Stimulated activated memory B cell treated with anti-CD40 and anti-IgM and Interleukin-4, amounts not matched to agents 10 μg/mL and 1 μg/mL and 100 μg/mL, for 72 hours (primary cell): ENCODE data around the gene TTC27.
"Not testable (repeated sequence)": the region's sequence is repeated elsewhere in the genome, so short reads cannot be mapped to it uniquely, and the experiment has no call there.

Experiments used
- ATAC-seq: fragments of 150-1000 bp; cut with Tn5 transposase; 2 replicates; pipeline ENCODE4 v1.10.0; 2021
- H3K27ac Mint-ChIP-seq: one replicate; pipeline ENCODE4 v1.8.0; 2022; ENCODE audit warnings: mild to moderate bottlenecking, mixed read lengths
- H3K27me3 Mint-ChIP-seq: one replicate; pipeline ENCODE4 v1.8.0; 2022; ENCODE audit warnings: mixed read lengths
- H3K36me3 Mint-ChIP-seq: one replicate; pipeline ENCODE4 v1.8.0; 2022; ENCODE audit warnings: mixed read lengths
- H3K4me1 Mint-ChIP-seq: one replicate; pipeline ENCODE4 v1.8.0; 2022; ENCODE audit warnings: mixed read lengths
- H3K4me3 Mint-ChIP-seq: one replicate; pipeline ENCODE4 v1.8.0; 2022; ENCODE audit warnings: mild to moderate bottlenecking, moderate library complexity, mixed read lengths
- H3K9me3 Mint-ChIP-seq: one replicate; pipeline ENCODE4 v1.8.0; 2022; ENCODE audit warnings: mixed read lengths

Gene TTC27

GRCh38 chr2:32820701-32821100 lies 192.9 kb downstream of the TTC27 start:
- no peak overlapping the region for H3K4me3 Mint-ChIP-seq
- H3K27me3 Mint-ChIP-seq, result no peaks in the 10 kb centered on the region
- H3K4me1 Mint-ChIP-seq, result peaks cover 7% of the 10 kb centered on the region
- H3K36me3 Mint-ChIP-seq, result peaks cover 40% of the 10 kb centered on the region
- H3K27ac Mint-ChIP-seq, result no peak overlapping the region
- H3K9me3 Mint-ChIP-seq, result no peaks in the 10 kb centered on the region
- no peak for ATAC-seq

- Mint-ChIP-seq H3K4me1 (peaks cover 10% of the 10 kb centered on the region), H3K4me3 (no peak overlapping the region), H3K9me3 (peaks cover 6% of the 10 kb centered on the region), H3K36me3 (peaks cover 25% of the 10 kb centered on the region), H3K27me3 (no peaks in the 10 kb centered on the region), H3K27ac (no peak overlapping the region)
- ATAC-seq, result no peak
Observed at GRCh38 chr2:32824070-32824809, 196.4 kb downstream of the TTC27 start.

GRCh38 chr2:32825291-32825712 lies 197.5 kb downstream of the TTC27 start:
- Mint-ChIP-seq H3K36me3 (peaks cover 16% of the 10 kb centered on the region), H3K4me1 (peaks cover 10% of the 10 kb centered on the region), H3K9me3 (peaks cover 6% of the 10 kb centered on the region), H3K4me3 (no peak overlapping the region), H3K27me3 (no peaks in the 10 kb centered on the region), H3K27ac (no peak overlapping the region)
- ATAC-seq, result no peak

GRCh38 chr2:32830196-32830595 lies 202.3 kb downstream of the TTC27 start:
- peaks cover 7% of the 10 kb centered on the region for H3K36me3 Mint-ChIP-seq
- no peak overlapping the region for H3K27ac Mint-ChIP-seq
- peaks cover 6% of the 10 kb centered on the region for H3K9me3 Mint-ChIP-seq
- H3K4me1 Mint-ChIP-seq, result peaks cover 17% of the 10 kb centered on the region
- H3K27me3 Mint-ChIP-seq, result no peaks in the 10 kb centered on the region
- H3K4me3 Mint-ChIP-seq, result no peak overlapping the region
- no peak for ATAC-seq

GRCh38 chr2:32832821-32833220 lies 205.0 kb downstream of the TTC27 start:
- Mint-ChIP-seq H3K27ac (no peak overlapping the region), H3K4me3 (no peak overlapping the region), H3K27me3 (no peaks in the 10 kb centered on the region), H3K4me1 (peaks cover 19% of the 10 kb centered on the region), H3K9me3 (peaks cover 6% of the 10 kb centered on the region), H3K36me3 (no peaks in the 10 kb centered on the region)
- ATAC-seq, result no peak

- Mint-ChIP-seq H3K27ac (no peak overlapping the region), H3K4me1 (peaks cover 28% of the 10 kb centered on the region), H3K9me3 (peaks cover 2% of the 10 kb centered on the region), H3K36me3 (no peaks in the 10 kb centered on the region), H3K4me3 (no peak overlapping the region), H3K27me3 (no peaks in the 10 kb centered on the region)
- no peak for ATAC-seq
Observed at GRCh38 chr2:32833709-32834108, 205.9 kb downstream of the TTC27 start.

- H3K27me3 Mint-ChIP-seq, result no peaks in the 10 kb centered on the region
- H3K36me3 Mint-ChIP-seq, result no peaks in the 10 kb centered on the region
- no peaks in the 10 kb centered on the region for H3K9me3 Mint-ChIP-seq
- peaks cover 32% of the 10 kb centered on the region for H3K4me1 Mint-ChIP-seq
- peak overlapping the region; percentile 45 for H3K4me3 Mint-ChIP-seq
- peak overlapping the region; percentile 38 for H3K27ac Mint-ChIP-seq
- ATAC-seq, result no peak
Observed at GRCh38 chr2:32835148-32835547, 207.3 kb downstream of the TTC27 start.

GRCh38 chr2:32836933-32837332 lies 209.1 kb downstream of the TTC27 start:
- peaks cover 32% of the 10 kb centered on the region for H3K4me1 Mint-ChIP-seq
- H3K27ac Mint-ChIP-seq, result no peak overlapping the region
- no peaks in the 10 kb centered on the region for H3K9me3 Mint-ChIP-seq
- no peak for ATAC-seq
- H3K36me3 Mint-ChIP-seq, result no peaks in the 10 kb centered on the region
- H3K27me3 Mint-ChIP-seq, result no peaks in the 10 kb centered on the region
- no peak overlapping the region for H3K4me3 Mint-ChIP-seq

- H3K9me3 Mint-ChIP-seq, result no peaks in the 10 kb centered on the region
- peak; percentile 79 for ATAC-seq
- H3K27me3 Mint-ChIP-seq, result no peaks in the 10 kb centered on the region
- peak overlapping the region; percentile 54 for H3K27ac Mint-ChIP-seq
- peaks cover 32% of the 10 kb centered on the region for H3K4me1 Mint-ChIP-seq
- no peak overlapping the region for H3K4me3 Mint-ChIP-seq
- H3K36me3 Mint-ChIP-seq, result no peaks in the 10 kb centered on the region
Observed at GRCh38 chr2:32838418-32838817, 210.6 kb downstream of the TTC27 start.

- no peak for ATAC-seq
- peak overlapping the region; percentile 54 for H3K27ac Mint-ChIP-seq
- no peaks in the 10 kb centered on the region for H3K9me3 Mint-ChIP-seq
- H3K27me3 Mint-ChIP-seq, result no peaks in the 10 kb centered on the region
- H3K4me1 Mint-ChIP-seq, result peaks cover 32% of the 10 kb centered on the region
- H3K4me3 Mint-ChIP-seq, result no peak overlapping the region
- no peaks in the 10 kb centered on the region for H3K36me3 Mint-ChIP-seq
Observed at GRCh38 chr2:32838949-32839348, 211.1 kb downstream of the TTC27 start.

- no peak overlapping the region for H3K27ac Mint-ChIP-seq
- H3K36me3 Mint-ChIP-seq, result no peaks in the 10 kb centered on the region
- no peak overlapping the region for H3K4me3 Mint-ChIP-seq
- peaks cover 7% of the 10 kb centered on the region for H3K9me3 Mint-ChIP-seq
- no peak for ATAC-seq
- peaks cover 16% of the 10 kb centered on the region for H3K4me1 Mint-ChIP-seq
- H3K27me3 Mint-ChIP-seq, result no peaks in the 10 kb centered on the region
Observed at GRCh38 chr2:32841931-32842898, 214.4 kb downstream of the TTC27 start.

GRCh38 chr2:32843699-32844098 lies 215.8 kb downstream of the TTC27 start:
- Mint-ChIP-seq H3K9me3 (peaks cover 7% of the 10 kb centered on the region), H3K4me1 (peaks cover 4% of the 10 kb centered on the region), H3K27me3 (no peaks in the 10 kb centered on the region), H3K36me3 (no peaks in the 10 kb centered on the region), H3K4me3 (no peak overlapping the region), H3K27ac (no peak overlapping the region)
- no peak for ATAC-seq

GRCh38 chr2:32844253-32844652 lies 216.4 kb downstream of the TTC27 start:
- no peak overlapping the region for H3K27ac Mint-ChIP-seq

GRCh38 chr2:32846274-32846673 lies 218.4 kb downstream of the TTC27 start:
- not testable (repeated sequence) for H3K9me3 Mint-ChIP-seq, H3K36me3 Mint-ChIP-seq, H3K27ac Mint-ChIP-seq, H3K27me3 Mint-ChIP-seq, ATAC-seq, H3K4me3 Mint-ChIP-seq, H3K4me1 Mint-ChIP-seq

More at GRCh38 chr2:32844253-32844652, 216.4 kb downstream of the TTC27 start:
- ATAC-seq, result no peak
- peaks cover 7% of the 10 kb centered on the region for H3K9me3 Mint-ChIP-seq
- no peak overlapping the region for H3K4me3 Mint-ChIP-seq
- no peaks in the 10 kb centered on the region for H3K36me3 Mint-ChIP-seq
- H3K4me1 Mint-ChIP-seq, result no peaks in the 10 kb centered on the region
- no peaks in the 10 kb centered on the region for H3K27me3 Mint-ChIP-seq

- ATAC-seq, result no peak
- Mint-ChIP-seq H3K27me3 (no peaks in the 10 kb centered on the region), H3K4me1 (no peaks in the 10 kb centered on the region), H3K9me3 (peaks cover 7% of the 10 kb centered on the region), H3K4me3 (no peak overlapping the region), H3K27ac (no peak overlapping the region), H3K36me3 (no peaks in the 10 kb centered on the region)
Observed at GRCh38 chr2:32847734-32848133, 219.9 kb downstream of the TTC27 start.
